H9 (cell line): ENCODE measurements around the gene PCGF3. TPM values are rescaled to one million over a fixed set of nuclear protein-coding genes. Genes with fewer than 3 reads are reported as not detected.

Experiments used
- DNase-seq: peaks from one replicate; pipeline ENCODE4 v3.0.0-alpha.2; 2017
- H2AFZ ChIP-seq: one replicate; pipeline ENCODE4 v1.6.1; 2013; ENCODE audit warnings: mild to moderate bottlenecking, low read length, control low read depth, moderate library complexity
- H2AK5ac ChIP-seq: 2 replicates; pipeline ENCODE4 v1.6.1; 2013; ENCODE audit warnings: low read length, control low read depth, mixed read lengths; ENCODE audit not compliant: insufficient read length
- H2BK120ac ChIP-seq: one replicate; pipeline ENCODE4 v1.6.1; 2013; ENCODE audit warnings: low read depth, mild to moderate bottlenecking, low read length, control low read depth, inconsistent platforms; ENCODE audit not compliant: poor library complexity, severe bottlenecking
- H2BK12ac ChIP-seq: 2 replicates; pipeline ENCODE4 v1.6.1; 2013; ENCODE audit warnings: low read length, control low read depth, mixed read lengths, low read depth; ENCODE audit not compliant: insufficient read length
- H2BK15ac ChIP-seq: 2 replicates; pipeline ENCODE4 v1.6.1; 2013; ENCODE audit warnings: low read depth, low read length, control low read depth
- H2BK20ac ChIP-seq: one replicate; pipeline ENCODE4 v1.6.1; 2013; ENCODE audit warnings: low read depth, mild to moderate bottlenecking, low read length, control low read depth, inconsistent platforms; ENCODE audit not compliant: poor library complexity, severe bottlenecking
- H2BK5ac ChIP-seq: 2 replicates; pipeline ENCODE4 v1.6.1; 2013; ENCODE audit warnings: low read length, control low read depth, mixed read lengths; ENCODE audit not compliant: insufficient read length
- H3K14ac ChIP-seq: 2 replicates; pipeline ENCODE4 v1.6.1; 2013; ENCODE audit warnings: low read length, control low read depth; ENCODE audit not compliant: insufficient read depth
- H3K18ac ChIP-seq: 2 replicates; pipeline ENCODE4 v1.6.1; 2013; ENCODE audit warnings: low read depth, mild to moderate bottlenecking, mixed read lengths, low read length, control low read depth; ENCODE audit not compliant: insufficient read length
- H3K23ac ChIP-seq: 2 replicates; pipeline ENCODE4 v1.6.1; 2013; ENCODE audit warnings: low read length, control low read depth, mixed read lengths, low read depth; ENCODE audit not compliant: insufficient read length
- H3K23me2 ChIP-seq: 2 replicates; pipeline ENCODE4 v1.6.1; 2013; ENCODE audit warnings: low read depth, mild to moderate bottlenecking, mixed read lengths, low read length, control low read depth; ENCODE audit not compliant: insufficient read length, poor library complexity, severe bottlenecking
- H3K27ac ChIP-seq: 2 replicates; pipeline ENCODE4 v1.5.1; 2013; ENCODE audit warnings: low read length, control low read depth, mixed read lengths, low read depth; ENCODE audit not compliant: insufficient read length
- H3K27me3 ChIP-seq: 2 replicates; pipeline ENCODE4 v1.6.1; 2013; ENCODE audit warnings: low read length, control low read depth, inconsistent platforms; ENCODE audit not compliant: insufficient read depth
- H3K4ac ChIP-seq: 2 replicates; pipeline ENCODE4 v1.6.1; 2013; ENCODE audit warnings: low read depth, mild to moderate bottlenecking, control low read depth, inconsistent platforms, low read length, moderate library complexity
- H3K4me1 ChIP-seq: 2 replicates; pipeline ENCODE4 v1.6.1; 2013; ENCODE audit warnings: low read length, control low read depth, inconsistent platforms; ENCODE audit not compliant: insufficient read depth
- H3K4me2 ChIP-seq: 2 replicates; pipeline ENCODE4 v1.6.1; 2013; ENCODE audit warnings: low read length, control low read depth, mixed read lengths; ENCODE audit not compliant: insufficient read length, insufficient read depth
- H3K56ac ChIP-seq: 2 replicates; pipeline ENCODE4 v1.6.1; 2013; ENCODE audit warnings: low read depth, mild to moderate bottlenecking, mixed read lengths, low read length, control low read depth; ENCODE audit not compliant: insufficient read length
- H3K79me1 ChIP-seq: 2 replicates; pipeline ENCODE4 v1.6.1; 2013; ENCODE audit warnings: low read depth, mild to moderate bottlenecking, moderate library complexity, low read length, control low read depth, inconsistent platforms; ENCODE audit not compliant: insufficient read depth, poor library complexity, severe bottlenecking
- H3K79me2 ChIP-seq: 2 replicates; pipeline ENCODE4 v1.6.1; 2013; ENCODE audit warnings: low read length, control low read depth, inconsistent platforms; ENCODE audit not compliant: insufficient read depth
- H3K9ac ChIP-seq: 2 replicates; pipeline ENCODE4 v1.6.1; 2013; ENCODE audit warnings: low read length, control low read depth, mixed read lengths; ENCODE audit not compliant: insufficient read length; ENCODE audit errors: extremely low read depth
- H3K9me3 ChIP-seq: one replicate; pipeline ENCODE4 v1.6.1; 2013; ENCODE audit warnings: low read depth, low read length, inconsistent platforms; ENCODE audit not compliant: control insufficient read depth
- H3T11ph ChIP-seq: one replicate; pipeline ENCODE4 v1.6.1; 2013; ENCODE audit warnings: mild to moderate bottlenecking, low read length, control low read depth, inconsistent platforms
- H4K20me1 ChIP-seq: one replicate; pipeline ENCODE4 v1.6.1; 2013; ENCODE audit not compliant: control insufficient read depth, insufficient read length, insufficient read depth
- H4K5ac ChIP-seq: 2 replicates; pipeline ENCODE4 v1.6.1; 2013; ENCODE audit warnings: low read depth, mild to moderate bottlenecking, mixed read lengths, low read length, control low read depth; ENCODE audit not compliant: insufficient read length
- H4K8ac ChIP-seq: replicated peaks from 2 replicates; pipeline ENCODE4 v1.6.1; 2013; ENCODE audit warnings: low read length, control low read depth, mixed read lengths, low read depth; ENCODE audit not compliant: insufficient read length
- H4K91ac ChIP-seq: 2 replicates; pipeline ENCODE4 v1.6.1; 2013; ENCODE audit warnings: low read depth, mild to moderate bottlenecking, moderate library complexity, mixed read lengths, low read length, control low read depth; ENCODE audit not compliant: insufficient read length
- H3K27ac Mint-ChIP-seq, 3 experiments: 2 replicates in 2 of 3; 3 replicates in 1 of 3; pipeline ENCODE4 v1.8.0; 2020 to 2021; ENCODE audit warnings: mixed read lengths in 3 of 3, mild to moderate bottlenecking in 1 of 3, moderate library complexity in 1 of 3
- H3K27me3 Mint-ChIP-seq: 2 replicates; pipeline ENCODE4 v1.8.0; 2021; ENCODE audit warnings: low read depth, mild to moderate bottlenecking, moderate library complexity, mixed read lengths
- H3K36me3 Mint-ChIP-seq, 3 experiments: 2 replicates in 2 of 3; 3 replicates in 1 of 3; pipeline ENCODE4 v1.8.0; 2020 to 2021; ENCODE audit warnings: low read depth in 3 of 3, mixed read lengths in 3 of 3; ENCODE audit not compliant: insufficient read depth in 1 of 3
- H3K4me1 Mint-ChIP-seq, 2 experiments: 2 replicates each; pipeline ENCODE4 v1.8.0; 2020; ENCODE audit warnings: mixed read lengths in 2 of 2
- H3K4me3 Mint-ChIP-seq, 2 experiments: 2 replicates in 1 of 2; 3 replicates in 1 of 2; pipeline ENCODE4 v1.8.0; 2020 to 2021; ENCODE audit warnings: mild to moderate bottlenecking in 2 of 2, mixed read lengths in 2 of 2, moderate library complexity in 1 of 2
- H3K9me3 Mint-ChIP-seq, 2 experiments: 2 replicates in 1 of 2; 3 replicates in 1 of 2; pipeline ENCODE4 v1.8.0; 2020; ENCODE audit warnings: mild to moderate bottlenecking in 2 of 2, mixed read lengths in 2 of 2, moderate library complexity in 1 of 2
- CTCF ChIP-seq: fragments of 200-600 bp; sonication (generic); conservative IDR thresholded peaks from 3 replicates; pipeline ENCODE4 v1.8.0; 2021; ENCODE audit warnings: antibody characterized with exemption, mild to moderate bottlenecking
- WGBS: extraction: QIAGEN DNeasy Blood & Tissue Kit; methylation state at CpG from one replicate; pipeline ENCODE4 v1.1.7; 2013; ENCODE audit warnings: missing lambda C conversion rate, low lambda C conversion rate, mixed read lengths; ENCODE audit not compliant: insufficient read length; ENCODE audit errors: extremely low coverage; 5-methylcytosine and 5-hydroxymethylcytosine counted together
- total RNA-seq: library from RNA; stranded (reverse); gene quantifications from 2 replicates; pipeline ENCODE4 v1.2.1, GENCODE V29; 2021

PCGF3 gene
- total RNA-seq, 1 experiment from 2014 or later = 43.1 TPM

- WGBS = no CpG with 5 or more reads among the region's 7 CpGs
- Histone ChIP-seq H3K14ac (no peak overlapping the region), H3K23me2 (no peaks in the 10 kb centered on the region), H4K91ac (no peak overlapping the region), H3K23ac (no peak overlapping the region), H2BK5ac (no peak overlapping the region), H3K9ac (no peak overlapping the region), H3K56ac (no peak overlapping the region), H3K4me2 (no peak overlapping the region), H2BK120ac (no peak overlapping the region), H3K79me2 (peaks cover 2% of the 10 kb centered on the region; the same call in 1 of the 2 replicates), H2AK5ac (no peak overlapping the region), H2BK15ac (no peak overlapping the region), H4K20me1 (no peaks in the 10 kb centered on the region), H4K8ac (no peak overlapping the region), H3K18ac (no peak overlapping the region), H3K4ac (no peak overlapping the region), H2BK20ac (no peak overlapping the region), H2BK12ac (no peak overlapping the region), H2AFZ (no peak overlapping the region), H3K4me1 (no peaks in the 10 kb centered on the region), H3K27me3 (no peaks in the 10 kb centered on the region), H3K9me3 (no peaks in the 10 kb centered on the region), H4K5ac (no peak overlapping the region), H3K27ac (no peak overlapping the region), H3T11ph (no peak overlapping the region), H3K79me1 (no peaks in the 10 kb centered on the region)
- peaks cover 2 to 20% of the 10 kb centered on the region in 2 experiments; a peak in 3 of 5 replicates for H3K9me3 Mint-ChIP-seq
- TF ChIP-seq CTCF = no peak
- H3K4me1 Mint-ChIP-seq = peaks cover 12 to 20% of the 10 kb centered on the region in 2 experiments
- DNase-seq = no peak
- H3K4me3 Mint-ChIP-seq = no peak overlapping the region
- H3K36me3 Mint-ChIP-seq = peaks cover 60 to 87% (median 84%) of the 10 kb centered on the region in 3 experiments
- peaks cover 4% of the 10 kb centered on the region; the same call in 1 of the 2 replicates for H3K27me3 Mint-ChIP-seq
- peak overlapping the region in 2 of 3 experiments; percentile 6 to 53; a peak in 2 of 7 replicates for H3K27ac Mint-ChIP-seq
Measured at GRCh38 chr4:766152-766515, 60.5 kb downstream of the PCGF3 start.
